Psoas muscle (tissue), 8 donors: ENCODE results near the gene EIF4E2. TPM values are rescaled to one million over a fixed set of nuclear protein-coding genes. Genes with fewer than 3 reads are reported as not detected.

ENCODE experiments used
- ATAC-seq, 4 donors: fragments of 200-7000 bp; cut with Tn5 transposase; one replicate each; pipeline ENCODE4 v1.9.1; 2020; ENCODE audit warnings: moderate library complexity in 3 of 4, mild to moderate bottlenecking in 2 of 4
- DNase-seq, 2 donors: peaks; one replicate each; pipeline ENCODE4 v3.0.0-alpha.2; 2020
- H3K27ac ChIP-seq: fragments of 200-600 bp; one replicate; pipeline ENCODE4 v1.8.0; 2022
- H3K27me3 ChIP-seq, 3 donors: fragments of 200-600 bp in 1 of 3; one replicate each; pipeline versions ENCODE4 v1.6.1 to v1.8.0; 2013 to 2022; ENCODE audit warnings: low read length in 2 of 3, mild to moderate bottlenecking in 2 of 3, moderate library complexity in 1 of 3; ENCODE audit not compliant: insufficient read depth in 3 of 3
- H3K36me3 ChIP-seq, 2 donors: fragments of 200-600 bp in 1 of 2; one replicate each; pipeline versions ENCODE4 v1.6.1 to v1.8.0; 2013 to 2022; ENCODE audit warnings: low read depth in 1 of 2, mild to moderate bottlenecking in 1 of 2, moderate library complexity in 1 of 2; ENCODE audit not compliant: insufficient read depth in 1 of 2
- H3K4me1 ChIP-seq: fragments of 200-600 bp; one replicate; pipeline ENCODE4 v1.8.0; 2022
- H3K4me3 ChIP-seq: fragments of 200-600 bp; one replicate; pipeline ENCODE4 v1.8.0; 2022; ENCODE audit warnings: mild to moderate bottlenecking
- H3K9me3 ChIP-seq: fragments of 200-600 bp; one replicate; pipeline ENCODE4 v1.8.0; 2022
- CTCF ChIP-seq: fragments of 200-600 bp; IDR thresholded peaks from one replicate; pipeline ENCODE4 v1.8.0; 2022; ENCODE audit warnings: antibody characterized with exemption
- WGBS, 3 donors: extraction: QIAGEN DNeasy Blood & Tissue Kit; methylation state at CpG; one replicate each; pipeline versions ENCODE4 v1.1.6 to v1.1.7; 2013; 5-methylcytosine and 5-hydroxymethylcytosine counted together
- intact Hi-C, 2 donors: fragments of 100-400 bp; cut with DNase I; formaldehyde crosslinking; loops; one replicate each; pipeline versions ENCODE4 v1.11.0 to v1.14.2; 2022
- polyA plus RNA-seq, 3 donors: library from polyadenylated mRNA; stranded (reverse); fragments of 200-250 nt; gene quantifications; one replicate each; pipeline ENCODE4 v1.2.3, GENCODE V29; 2013
- total RNA-seq, 4 donors: library from RNA; stranded (reverse); fragmentation: NEBNext Ultra II Directional in 2 of 4; extraction: Animal tissue kit (Norgen Biotek cat#: 25700) in 2 of 4; gene quantifications; one replicate each; pipeline versions ENCODE4 v1.2.1 to v1.2.4, GENCODE V29; 2021 to 2023
- donor health status: healthy with polysubstance abuse.
- donor health status: DM: no; HTN: no; CAD: no; lungs with moderate emphysema.
- donor health status: Bipolar disorder and iron deficiency.
- donor health status: healthy.
- donor health status: DM: yes; HTN: yes; CAD: no.
- donor health status: DM: no; HTN: no; CAD: no.
- donor health status: DM: no; HTN: no; CAD: no.
- donor health status: DM: yes; HTN: yes; CAD: no.

The EIF4E2 gene
- total and polyA plus RNA-seq, 7 donors = 39.6 to 136 (median 77.3) TPM

- DNase-seq (no peak), ATAC-seq (no peak)
- WGBS, 3 donors = 77 to 86% (median 82%) methylated on average over 6 of the region's 6 CpGs
- no peaks in the 10 kb centered on the region for H3K9me3 ChIP-seq
- no peak for TF ChIP-seq CTCF
- no peaks in the 10 kb centered on the region for H3K27me3 ChIP-seq
- H3K4me1 ChIP-seq = no peaks in the 10 kb centered on the region
- intact Hi-C loops = loop anchor here in 1 of 2 donors (5.0 kb wide), 1 partner anchor 436 kb away; no protein-coding TSS in a partner anchor
- no peak overlapping the region for H3K27ac ChIP-seq
- H3K4me3 ChIP-seq = no peak overlapping the region
- no peaks in the 10 kb centered on the region for H3K36me3 ChIP-seq
These were observed 60.6 kb downstream of the EIF4E2 start for GRCh38 chr2:232611061-232611460.

GRCh38 chr2:232611559-232612218 lies 61.2 kb downstream of the EIF4E2 start:
- no peaks in the 10 kb centered on the region for H3K9me3 ChIP-seq
- H3K4me3 ChIP-seq = no peak overlapping the region
- intact Hi-C loops = loop anchor here in 1 of 2 donors (2.0 to 5.0 kb wide), 2 partner anchors 436 to 639 kb away; partner anchors contain the start of gene ATG16L1
- WGBS, 3 donors = 33 to 50% (median 34%) methylated on average over 9 of the region's 9 CpGs
- peak; percentile 55 to 81 (median 75) for ATAC-seq
- peak; percentile 72 for TF ChIP-seq CTCF
- no peak overlapping the region for H3K27ac ChIP-seq
- H3K27me3 ChIP-seq = no peaks in the 10 kb centered on the region
- no peaks in the 10 kb centered on the region for H3K4me1 ChIP-seq
- H3K36me3 ChIP-seq = no peaks in the 10 kb centered on the region
- peak; percentile 74 to 81 for DNase-seq

- Histone ChIP-seq H3K9me3 (no peaks in the 10 kb centered on the region), H3K4me3 (no peak overlapping the region), H3K4me1 (no peaks in the 10 kb centered on the region), H3K27ac (no peak overlapping the region), H3K36me3 (no peaks in the 10 kb centered on the region), H3K27me3 (no peaks in the 10 kb centered on the region)
- TF ChIP-seq CTCF = no peak
- WGBS, 3 donors = 57 to 86% (median 76%) methylated on average over 3 of the region's 3 CpGs
- ATAC-seq = no peak
- intact Hi-C loops = loop anchor here in 1 of 2 donors (2.0 to 5.0 kb wide), 2 partner anchors 434 to 637 kb away; partner anchors contain the start of gene ATG16L1
- DNase-seq = no peak
These were observed 63.1 kb downstream of the EIF4E2 start for GRCh38 chr2:232613538-232614134.

GRCh38 chr2:232615339-232615738 lies 64.8 kb downstream of the EIF4E2 start:
- Histone ChIP-seq H3K27me3 (no peaks in the 10 kb centered on the region), H3K4me3 (no peak overlapping the region), H3K4me1 (no peaks in the 10 kb centered on the region), H3K36me3 (no peaks in the 10 kb centered on the region), H3K27ac (no peak overlapping the region), H3K9me3 (no peaks in the 10 kb centered on the region)
- WGBS, 3 donors = 75 to 79% (median 76%) methylated on average over 6 to 8 of the region's 8 CpGs
- intact Hi-C loops = no loop called here
- DNase-seq (no peak), ATAC-seq (no peak)
- TF ChIP-seq CTCF = no peak

Other genes with a start within 250 kb of the EIF4E2 start
- gene ALPP, start 171.9 kb upstream of the EIF4E2 start, total RNA-seq = not detected
- gene ALPP, start 171.9 kb upstream of the EIF4E2 start, polyA plus RNA-seq = not detected
- not detected for gene ALPG, start 143.8 kb upstream of the EIF4E2 start, total RNA-seq
- not detected for gene ALPG, start 143.8 kb upstream of the EIF4E2 start, polyA plus RNA-seq
- gene ALPI, start 94.5 kb upstream of the EIF4E2 start, total RNA-seq = not detected
- gene ALPI, start 94.5 kb upstream of the EIF4E2 start, polyA plus RNA-seq = under 1 TPM in 2 of 3 donors, not detected in 1; 0.05 to 0.14 TPM
- gene ECEL1, start 62.9 kb upstream of the EIF4E2 start, total RNA-seq = 1 to 10 TPM in 1 of 4 donors, under 1 TPM in 3; 0.32 to 1.0 (median 0.61) TPM
- 1 to 10 TPM in 1 of 3 donors, under 1 TPM in 2; 0.45 to 1.8 (median 0.55) TPM for gene ECEL1, start 62.9 kb upstream of the EIF4E2 start, polyA plus RNA-seq
- gene PRSS56, start 30.3 kb upstream of the EIF4E2 start, total RNA-seq = 1 to 10 TPM; 2.0 to 5.0 (median 2.9) TPM
- gene PRSS56, start 30.3 kb upstream of the EIF4E2 start, polyA plus RNA-seq = 1 to 10 TPM in 2 of 3 donors, under 1 TPM in 1; 0.82 to 3.2 (median 1.8) TPM
- gene CHRND, start 24.5 kb upstream of the EIF4E2 start, total RNA-seq = 100 to 1,000 TPM in 2 of 4 donors, 10 to 100 TPM in 2; 58.8 to 300 (median 97.7) TPM
- gene CHRND, start 24.5 kb upstream of the EIF4E2 start, polyA plus RNA-seq = 10 to 100 TPM in 2 of 3 donors, 1 to 10 TPM in 1; 6.5 to 13.5 (median 12.5) TPM
- 10 to 100 TPM in 2 of 4 donors, 1 to 10 TPM in 2; 2.9 to 94.1 (median 17.2) TPM for gene CHRNG, start 11.0 kb upstream of the EIF4E2 start, total RNA-seq
- 1 to 10 TPM in 2 of 3 donors, under 1 TPM in 1; 0.68 to 7.3 (median 1.5) TPM for gene CHRNG, start 11.0 kb upstream of the EIF4E2 start, polyA plus RNA-seq
- 1 to 10 TPM; 2.3 to 4.9 (median 3.7) TPM for gene TIGD1, start 132 bp upstream of the EIF4E2 start, total RNA-seq
- gene TIGD1, start 132 bp upstream of the EIF4E2 start, polyA plus RNA-seq = 1 to 10 TPM; 2.6 to 6.8 (median 6.4) TPM
- gene EFHD1, start 82.9 kb downstream of the EIF4E2 start, total RNA-seq = 10 to 100 TPM in 2 of 4 donors, 1 to 10 TPM in 2; 6.9 to 20.7 (median 9.8) TPM
- gene EFHD1, start 82.9 kb downstream of the EIF4E2 start, polyA plus RNA-seq = 10 to 100 TPM in 2 of 3 donors, 1 to 10 TPM in 1; 6.6 to 17.7 (median 10.7) TPM
- 10 to 100 TPM; 64.3 to 72.6 (median 65.5) TPM for gene GIGYF2, start 146.6 kb downstream of the EIF4E2 start, total RNA-seq
- gene GIGYF2, start 146.6 kb downstream of the EIF4E2 start, polyA plus RNA-seq = 10 to 100 TPM; 13.8 to 44.7 (median 14.4) TPM
- gene KCNJ13, start 225.9 kb downstream of the EIF4E2 start, total RNA-seq = not detected
- gene KCNJ13, start 225.9 kb downstream of the EIF4E2 start, polyA plus RNA-seq = under 1 TPM in 1 of 3 donors, not detected in 2; 0.03 TPM